Liver (tissue), 9 donors: ENCODE results near the gene ETV6. TPM values are rescaled to one million over a fixed set of nuclear protein-coding genes. Genes with fewer than 3 reads are reported as not detected.

Experiments used
- DNase-seq: peaks from one replicate; pipeline ENCODE4 v3.0.0-alpha.2; 2017; ENCODE audit warnings: low spot score
- H3K27ac ChIP-seq, 2 donors: one replicate each; pipeline ENCODE4 v1.7.0; 2013; ENCODE audit warnings: inconsistent platforms in 2 of 2, low read length in 2 of 2, control low read depth in 1 of 2, low read depth in 1 of 2, mild to moderate bottlenecking in 1 of 2
- H3K27me3 ChIP-seq, 4 donors: one replicate each; pipeline versions ENCODE4 v1.6.1 to v1.7.0; 2013; ENCODE audit warnings: low read length in 3 of 4, inconsistent platforms in 1 of 4, mild to moderate bottlenecking in 1 of 4, moderate library complexity in 1 of 4; ENCODE audit not compliant: control insufficient read depth in 4 of 4, insufficient read depth in 4 of 4
- H3K36me3 ChIP-seq, 4 donors: one replicate each; pipeline versions ENCODE4 v1.6.1 to v1.7.0; 2013; ENCODE audit warnings: low read length in 3 of 4, mild to moderate bottlenecking in 3 of 4, low read depth in 1 of 4, moderate library complexity in 1 of 4; ENCODE audit not compliant: control insufficient read depth in 4 of 4, insufficient read depth in 3 of 4
- H3K4me1 ChIP-seq, 4 donors: one replicate each; pipeline versions ENCODE4 v1.6.1 to v1.7.0; 2013; ENCODE audit warnings: low read length in 3 of 4, mild to moderate bottlenecking in 3 of 4, moderate library complexity in 1 of 4; ENCODE audit not compliant: control insufficient read depth in 4 of 4, insufficient read depth in 4 of 4
- H3K4me3 ChIP-seq, 3 donors: one replicate each; pipeline versions ENCODE4 v1.6.1 to v1.7.0; 2013; ENCODE audit warnings: low read length in 3 of 3, control low read depth in 1 of 3, low read depth in 1 of 3, mild to moderate bottlenecking in 1 of 3
- H3K9ac ChIP-seq, 2 donors: one replicate each; pipeline ENCODE4 v1.7.0; 2013; ENCODE audit warnings: low read length in 2 of 2, mild to moderate bottlenecking in 2 of 2, moderate library complexity in 2 of 2, control low read depth in 1 of 2, low read depth in 1 of 2
- H3K9me3 ChIP-seq, 4 donors: one replicate each; pipeline versions ENCODE4 v1.6.1 to v1.7.0; 2013; ENCODE audit warnings: low read length in 3 of 4; ENCODE audit not compliant: control insufficient read depth in 4 of 4
- EGR1 ChIP-seq, 2 donors: IDR thresholded peaks; 2 replicates each; pipeline ENCODE4 v1.6.1; 2016 to 2018; ENCODE audit warnings: antibody characterized with exemption in 2 of 2, low read depth in 2 of 2
- FOXA1 ChIP-seq: IDR thresholded peaks from 2 replicates; pipeline ENCODE4 v1.6.1; 2016; ENCODE audit warnings: antibody characterized with exemption
- FOXA2 ChIP-seq: IDR thresholded peaks from 2 replicates; pipeline ENCODE4 v1.6.1; 2016; ENCODE audit warnings: antibody characterized with exemption
- GABPA ChIP-seq, 2 donors: IDR thresholded peaks in 1 of 2; conservative IDR thresholded peaks in 1 of 2; 2 replicates each; pipeline ENCODE4 v1.6.1; 2016; ENCODE audit warnings: antibody characterized with exemption in 2 of 2, mild to moderate bottlenecking in 1 of 2, moderate library complexity in 1 of 2
- HNF4A ChIP-seq, 2 donors: conservative IDR thresholded peaks; 2 replicates each; pipeline ENCODE4 v1.6.1; 2016; ENCODE audit warnings: antibody characterized with exemption in 2 of 2, mild to moderate bottlenecking in 2 of 2
- HNF4G ChIP-seq: IDR thresholded peaks from 2 replicates; pipeline ENCODE4 v1.6.1; 2016; ENCODE audit warnings: antibody characterized with exemption
- JUND ChIP-seq, 2 donors: IDR thresholded peaks; 2 replicates each; pipeline ENCODE4 v1.6.1; 2016; ENCODE audit warnings: antibody characterized with exemption in 2 of 2
- NR2F2 ChIP-seq: IDR thresholded peaks from 2 replicates; pipeline ENCODE4 v1.6.1; 2016; ENCODE audit warnings: antibody characterized with exemption
- RAD21 ChIP-seq, 2 donors: IDR thresholded peaks; 2 replicates each; pipeline ENCODE4 v1.6.1; 2016; ENCODE audit warnings: antibody characterized with exemption in 2 of 2, mild to moderate bottlenecking in 2 of 2
- RXRA ChIP-seq, 2 donors: IDR thresholded peaks; 2 replicates each; pipeline ENCODE4 v1.6.1; 2017 to 2018; ENCODE audit warnings: antibody characterized with exemption in 2 of 2, mild to moderate bottlenecking in 1 of 2
- SP1 ChIP-seq: IDR thresholded peaks from 2 replicates; pipeline ENCODE4 v1.6.1; 2018; ENCODE audit warnings: antibody characterized with exemption, mild to moderate bottlenecking
- TAF1 ChIP-seq: conservative IDR thresholded peaks from 2 replicates; pipeline ENCODE4 v1.6.1; 2016; ENCODE audit warnings: antibody characterized with exemption, mild to moderate bottlenecking
- YY1 ChIP-seq: IDR thresholded peaks from 2 replicates; pipeline ENCODE4 v1.6.1; 2016; ENCODE audit warnings: antibody characterized with exemption, mild to moderate bottlenecking
- WGBS: extraction: QIAGEN DNeasy Blood & Tissue Kit; methylation state at CpG from one replicate; pipeline ENCODE4 v1.1.7; 2013; 5-methylcytosine and 5-hydroxymethylcytosine counted together
- polyA plus RNA-seq, 2 donors: library from polyadenylated mRNA; stranded (reverse) in 1 of 2; unstranded in 1 of 2; fragments of 200-250 nt in 1 of 2; fragments of >200 nt in 1 of 2; fragmentation: Nextera tagmentation in 1 of 2; extraction: Ambion mirVana in 1 of 2; gene quantifications; one replicate each; pipeline versions ENCODE4 v1.2.1 to v1.2.3, GENCODE V29; 2013 to 2015
- total RNA-seq, 2 donors: library from RNA; depleted of rRNA; stranded (reverse); fragments of >200 nt; gene quantifications; one replicate each; pipeline ENCODE4 v1.2.3, GENCODE V29; 2014
- TF ChIP-seq, protein P1 (sequence below): fragments of 150-350 bp; IDR thresholded peaks from 2 replicates; pipeline ENCODE4 v1.5.1; 2017; ENCODE audit warnings: improper control_type of control experiment, low read depth, low read length; ENCODE audit not compliant: missing input control
- TF ChIP-seq, protein P2 (sequence below): IDR thresholded peaks from 2 replicates; pipeline ENCODE4 v1.6.1; 2016; ENCODE audit warnings: antibody characterized with exemption
- TF ChIP-seq, protein P3 (sequence below): IDR thresholded peaks from 2 replicates; pipeline ENCODE4 v1.6.1; 2016; ENCODE audit warnings: antibody characterized with exemption
- TF ChIP-seq, protein P4 (sequence below): IDR thresholded peaks from 2 replicates; pipeline ENCODE4 v1.6.1; 2016; ENCODE audit warnings: antibody characterized with exemption, mild to moderate bottlenecking
- TF ChIP-seq, protein P5 (sequence below): IDR thresholded peaks from 2 replicates; pipeline ENCODE4 v1.6.1; 2016; ENCODE audit warnings: antibody characterized with exemption
- donor health status: healthy.
- donor health status: healthy.
- donor health status: healthy.
- donor health status: healthy.
- donor health status: healthy.

Gene ETV6
- total and polyA plus RNA-seq, 4 donors: 2.0 to 6.2 (median 3.5) TPM

DNA sequence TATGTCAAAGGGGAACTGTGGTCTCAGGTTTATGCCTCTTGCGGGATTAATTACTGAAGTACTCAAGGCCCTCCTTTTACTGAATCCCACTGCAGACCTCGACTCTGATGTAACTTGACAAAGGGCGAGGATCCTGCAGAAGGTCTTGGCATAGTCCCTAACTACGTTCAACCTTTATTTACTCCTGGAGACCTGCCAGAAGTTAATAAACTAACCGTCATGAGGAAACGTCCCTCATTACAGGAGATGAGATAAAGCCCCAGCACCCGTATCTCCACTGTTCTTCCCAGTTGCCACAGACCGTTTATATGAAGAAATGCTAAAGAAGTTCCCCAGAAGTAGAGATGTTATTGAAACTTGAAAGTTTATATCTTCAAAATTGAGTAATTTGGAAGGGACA is 190.9 kb downstream of the ETV6 start:
- no peak for DNase-seq
- Histone ChIP-seq H3K27ac (peak overlapping the region; percentile 60), H3K4me1 (peaks cover 8 to 33% (median 22%) of the 10 kb centered on the region in 4 donors), H3K36me3 (peaks cover 0 to 14% (median 4%) of the 10 kb centered on the region in 4 donors), H3K9ac (no peak overlapping the region), H3K27me3 (no peaks in the 10 kb centered on the region), H3K4me3 (no peak overlapping the region), H3K9me3 (no peaks in the 10 kb centered on the region)
- TF ChIP-seq, protein P1, sequence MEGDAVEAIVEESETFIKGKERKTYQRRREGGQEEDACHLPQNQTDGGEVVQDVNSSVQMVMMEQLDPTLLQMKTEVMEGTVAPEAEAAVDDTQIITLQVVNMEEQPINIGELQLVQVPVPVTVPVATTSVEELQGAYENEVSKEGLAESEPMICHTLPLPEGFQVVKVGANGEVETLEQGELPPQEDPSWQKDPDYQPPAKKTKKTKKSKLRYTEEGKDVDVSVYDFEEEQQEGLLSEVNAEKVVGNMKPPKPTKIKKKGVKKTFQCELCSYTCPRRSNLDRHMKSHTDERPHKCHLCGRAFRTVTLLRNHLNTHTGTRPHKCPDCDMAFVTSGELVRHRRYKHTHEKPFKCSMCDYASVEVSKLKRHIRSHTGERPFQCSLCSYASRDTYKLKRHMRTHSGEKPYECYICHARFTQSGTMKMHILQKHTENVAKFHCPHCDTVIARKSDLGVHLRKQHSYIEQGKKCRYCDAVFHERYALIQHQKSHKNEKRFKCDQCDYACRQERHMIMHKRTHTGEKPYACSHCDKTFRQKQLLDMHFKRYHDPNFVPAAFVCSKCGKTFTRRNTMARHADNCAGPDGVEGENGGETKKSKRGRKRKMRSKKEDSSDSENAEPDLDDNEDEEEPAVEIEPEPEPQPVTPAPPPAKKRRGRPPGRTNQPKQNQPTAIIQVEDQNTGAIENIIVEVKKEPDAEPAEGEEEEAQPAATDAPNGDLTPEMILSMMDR: no peak
- TF ChIP-seq TAF1: no peak
- TF ChIP-seq RAD21 (IDR thresholded peaks at IDR 0.05): peak; percentile 18 to 43
- TF ChIP-seq NR2F2: no peak
- no peak for TF ChIP-seq SP1
- TF ChIP-seq, protein P2, sequence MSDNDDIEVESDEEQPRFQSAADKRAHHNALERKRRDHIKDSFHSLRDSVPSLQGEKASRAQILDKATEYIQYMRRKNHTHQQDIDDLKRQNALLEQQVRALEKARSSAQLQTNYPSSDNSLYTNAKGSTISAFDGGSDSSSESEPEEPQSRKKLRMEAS: peak; percentile 45
- TF ChIP-seq HNF4G: no peak
- TF ChIP-seq FOXA2: peak; percentile 70
- TF ChIP-seq, protein P3, sequence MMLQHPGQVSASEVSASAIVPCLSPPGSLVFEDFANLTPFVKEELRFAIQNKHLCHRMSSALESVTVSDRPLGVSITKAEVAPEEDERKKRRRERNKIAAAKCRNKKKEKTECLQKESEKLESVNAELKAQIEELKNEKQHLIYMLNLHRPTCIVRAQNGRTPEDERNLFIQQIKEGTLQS: no peak
- TF ChIP-seq, protein P4, sequence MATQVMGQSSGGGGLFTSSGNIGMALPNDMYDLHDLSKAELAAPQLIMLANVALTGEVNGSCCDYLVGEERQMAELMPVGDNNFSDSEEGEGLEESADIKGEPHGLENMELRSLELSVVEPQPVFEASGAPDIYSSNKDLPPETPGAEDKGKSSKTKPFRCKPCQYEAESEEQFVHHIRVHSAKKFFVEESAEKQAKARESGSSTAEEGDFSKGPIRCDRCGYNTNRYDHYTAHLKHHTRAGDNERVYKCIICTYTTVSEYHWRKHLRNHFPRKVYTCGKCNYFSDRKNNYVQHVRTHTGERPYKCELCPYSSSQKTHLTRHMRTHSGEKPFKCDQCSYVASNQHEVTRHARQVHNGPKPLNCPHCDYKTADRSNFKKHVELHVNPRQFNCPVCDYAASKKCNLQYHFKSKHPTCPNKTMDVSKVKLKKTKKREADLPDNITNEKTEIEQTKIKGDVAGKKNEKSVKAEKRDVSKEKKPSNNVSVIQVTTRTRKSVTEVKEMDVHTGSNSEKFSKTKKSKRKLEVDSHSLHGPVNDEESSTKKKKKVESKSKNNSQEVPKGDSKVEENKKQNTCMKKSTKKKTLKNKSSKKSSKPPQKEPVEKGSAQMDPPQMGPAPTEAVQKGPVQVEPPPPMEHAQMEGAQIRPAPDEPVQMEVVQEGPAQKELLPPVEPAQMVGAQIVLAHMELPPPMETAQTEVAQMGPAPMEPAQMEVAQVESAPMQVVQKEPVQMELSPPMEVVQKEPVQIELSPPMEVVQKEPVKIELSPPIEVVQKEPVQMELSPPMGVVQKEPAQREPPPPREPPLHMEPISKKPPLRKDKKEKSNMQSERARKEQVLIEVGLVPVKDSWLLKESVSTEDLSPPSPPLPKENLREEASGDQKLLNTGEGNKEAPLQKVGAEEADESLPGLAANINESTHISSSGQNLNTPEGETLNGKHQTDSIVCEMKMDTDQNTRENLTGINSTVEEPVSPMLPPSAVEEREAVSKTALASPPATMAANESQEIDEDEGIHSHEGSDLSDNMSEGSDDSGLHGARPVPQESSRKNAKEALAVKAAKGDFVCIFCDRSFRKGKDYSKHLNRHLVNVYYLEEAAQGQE: no peak
- TF ChIP-seq, protein P5, sequence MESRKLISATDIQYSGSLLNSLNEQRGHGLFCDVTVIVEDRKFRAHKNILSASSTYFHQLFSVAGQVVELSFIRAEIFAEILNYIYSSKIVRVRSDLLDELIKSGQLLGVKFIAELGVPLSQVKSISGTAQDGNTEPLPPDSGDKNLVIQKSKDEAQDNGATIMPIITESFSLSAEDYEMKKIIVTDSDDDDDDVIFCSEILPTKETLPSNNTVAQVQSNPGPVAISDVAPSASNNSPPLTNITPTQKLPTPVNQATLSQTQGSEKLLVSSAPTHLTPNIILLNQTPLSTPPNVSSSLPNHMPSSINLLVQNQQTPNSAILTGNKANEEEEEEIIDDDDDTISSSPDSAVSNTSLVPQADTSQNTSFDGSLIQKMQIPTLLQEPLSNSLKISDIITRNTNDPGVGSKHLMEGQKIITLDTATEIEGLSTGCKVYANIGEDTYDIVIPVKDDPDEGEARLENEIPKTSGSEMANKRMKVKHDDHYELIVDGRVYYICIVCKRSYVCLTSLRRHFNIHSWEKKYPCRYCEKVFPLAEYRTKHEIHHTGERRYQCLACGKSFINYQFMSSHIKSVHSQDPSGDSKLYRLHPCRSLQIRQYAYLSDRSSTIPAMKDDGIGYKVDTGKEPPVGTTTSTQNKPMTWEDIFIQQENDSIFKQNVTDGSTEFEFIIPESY: no peak
- peak in 1 of 2 donors; percentile 19 for TF ChIP-seq EGR1 (IDR thresholded peaks at IDR 0.05; ENCODE audit: low read depth in 2 of 2)
- peak in 1 of 2 donors; percentile 34 for TF ChIP-seq RXRA (IDR thresholded peaks at IDR 0.05)
- TF ChIP-seq HNF4A (conservative IDR thresholded peaks at IDR 0.05): peak; percentile 38 to 39
- peak; percentile 13 for TF ChIP-seq FOXA1
- no peak for TF ChIP-seq GABPA (IDR thresholded peaks at IDR 0.05 in 1 of 2, conservative IDR thresholded peaks at IDR 0.05 in 1 of 2)
- peak; percentile 8 to 41 for TF ChIP-seq JUND (IDR thresholded peaks at IDR 0.05)
- no peak for TF ChIP-seq YY1
- 17% methylated on average over 8 of the region's 8 CpGs for WGBS
